Mucosa of rectum (tissue), 2 donors: ENCODE data around the gene PLCXD3.
A peak's percentile ranks its signal among the peaks of the same experiment; 100 is the strongest.

Source experiments
- H3K27ac ChIP-seq, 2 donors: one replicate each; pipeline ENCODE4 v1.7.0; 2013; ENCODE audit warnings: inconsistent platforms in 2 of 2, low read depth in 2 of 2, low read length in 2 of 2
- H3K27me3 ChIP-seq, 2 donors: one replicate each; pipeline ENCODE4 v1.7.0; 2013; ENCODE audit warnings: low read length in 2 of 2; ENCODE audit not compliant: control insufficient read depth in 2 of 2, insufficient read depth in 2 of 2
- H3K36me3 ChIP-seq, 2 donors: one replicate each; pipeline ENCODE4 v1.7.0; 2013; ENCODE audit warnings: low read length in 2 of 2; ENCODE audit not compliant: control insufficient read depth in 2 of 2, insufficient read depth in 2 of 2
- H3K4me1 ChIP-seq, 2 donors: one replicate each; pipeline ENCODE4 v1.7.0; 2013; ENCODE audit warnings: low read length in 2 of 2, mild to moderate bottlenecking in 1 of 2; ENCODE audit not compliant: control insufficient read depth in 2 of 2, insufficient read depth in 2 of 2
- H3K4me3 ChIP-seq, 2 donors: one replicate each; pipeline ENCODE4 v1.7.0; 2013; ENCODE audit warnings: low read length in 2 of 2
- H3K9ac ChIP-seq, 2 donors: one replicate each; pipeline ENCODE4 v1.7.0; 2013; ENCODE audit warnings: low read length in 2 of 2, low read depth in 1 of 2, mild to moderate bottlenecking in 1 of 2
- H3K9me3 ChIP-seq, 2 donors: one replicate each; pipeline ENCODE4 v1.7.0; 2013; ENCODE audit warnings: low read length in 2 of 2; ENCODE audit not compliant: control insufficient read depth in 2 of 2
- donor health status: healthy.
- donor health status: Normal muscosa, but diverticular disease.

PLCXD3 gene

DNA sequence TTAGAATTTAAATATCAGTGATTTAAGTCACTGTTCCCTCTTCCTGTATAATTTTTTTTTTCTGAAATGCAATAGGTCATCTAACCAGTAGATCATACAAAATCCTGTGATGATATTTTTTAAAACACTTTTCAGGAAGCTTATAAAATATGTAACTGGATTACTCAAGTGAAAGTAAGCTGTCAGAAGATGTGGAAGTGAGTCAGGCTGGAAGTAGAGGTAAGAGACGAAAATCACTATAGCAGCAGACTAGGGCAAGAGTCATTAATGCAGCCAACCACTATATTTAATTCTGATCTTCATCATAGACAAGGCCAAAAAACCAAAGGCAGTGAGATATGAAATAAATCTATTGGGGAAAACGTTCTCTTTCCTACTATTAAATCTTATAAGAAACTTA, 231.4 kb downstream of the PLCXD3 start:
- Histone ChIP-seq H3K9ac (no peak overlapping the region), H3K4me3 (no peak overlapping the region), H3K4me1 (no peaks in the 10 kb centered on the region), H3K36me3 (no peaks in the 10 kb centered on the region), H3K27me3 (no peaks in the 10 kb centered on the region), H3K27ac (no peak overlapping the region), H3K9me3 (no peaks in the 10 kb centered on the region)

DNA sequence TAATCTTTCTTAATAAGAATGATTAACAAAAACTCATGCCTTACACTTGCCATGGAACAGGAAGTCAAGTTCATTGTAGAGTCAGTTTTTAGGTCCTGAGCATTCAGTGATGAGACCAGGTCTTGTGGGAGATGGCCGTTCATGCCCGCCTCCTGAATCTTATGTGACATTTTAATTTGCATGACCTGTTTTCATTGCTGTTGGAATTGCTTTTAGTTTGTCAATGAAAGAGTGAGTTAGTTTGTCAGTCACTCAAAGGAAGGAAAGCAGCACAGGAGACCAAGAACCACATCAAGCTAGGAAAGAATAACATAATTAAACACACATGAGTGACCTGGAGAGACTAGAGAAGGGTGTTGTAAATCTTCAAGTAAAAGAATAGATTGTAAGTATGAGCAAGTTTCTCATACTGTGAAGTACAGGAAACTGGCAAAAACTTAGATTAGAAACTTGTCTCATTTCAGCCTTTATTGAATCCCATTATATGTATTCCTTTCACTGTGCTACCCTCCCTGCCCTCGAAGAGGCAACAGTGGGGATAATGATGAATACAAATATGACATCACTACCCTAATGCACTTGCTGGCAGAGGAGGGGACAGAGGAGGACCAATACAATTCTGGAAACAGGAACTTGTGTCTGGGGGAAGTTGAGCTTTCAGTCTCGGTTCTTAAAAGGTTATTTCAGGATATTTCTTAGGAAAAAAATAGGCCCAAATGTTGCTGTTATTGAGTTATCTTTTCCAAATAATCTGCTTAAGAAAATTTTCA, 232.7 kb downstream of the PLCXD3 start:
- Histone ChIP-seq H3K27me3 (no peaks in the 10 kb centered on the region), H3K36me3 (no peaks in the 10 kb centered on the region), H3K4me1 (no peaks in the 10 kb centered on the region), H3K4me3 (no peak overlapping the region), H3K27ac (no peak overlapping the region), H3K9ac (no peak overlapping the region), H3K9me3 (no peaks in the 10 kb centered on the region)

DNA sequence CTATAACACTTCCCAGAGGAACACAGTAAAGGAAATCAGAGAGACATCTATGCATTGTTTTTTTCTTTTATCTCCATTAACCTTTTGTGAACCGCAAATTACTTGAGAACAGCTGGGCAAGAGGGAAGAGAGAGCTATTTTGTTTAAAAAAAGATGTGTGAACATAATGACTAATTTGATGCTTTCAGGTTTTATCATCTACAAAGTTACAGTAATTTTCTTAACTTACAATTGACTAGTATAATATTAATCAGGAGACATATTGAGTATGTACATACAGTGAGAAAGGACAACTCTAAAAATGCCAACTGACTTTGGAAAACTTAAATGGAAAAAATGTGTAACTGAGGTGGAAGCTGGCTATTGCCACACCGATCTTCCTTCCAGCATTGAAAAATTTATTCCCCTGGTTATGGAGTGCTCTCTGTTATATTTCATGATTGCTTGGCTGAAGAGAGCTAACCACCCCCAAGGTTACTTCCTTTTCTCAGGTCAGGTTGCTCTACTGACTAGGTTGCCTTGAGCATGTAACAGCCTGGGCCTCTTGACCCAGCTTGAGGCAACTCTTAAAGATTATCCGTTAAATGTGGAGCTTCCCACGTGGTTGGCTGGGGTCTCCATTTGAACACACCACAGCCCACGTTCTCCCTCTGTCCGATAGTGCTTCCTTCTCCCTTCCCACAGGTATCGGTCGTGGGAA, 234.4 kb downstream of the PLCXD3 start:
- Histone ChIP-seq H3K9me3 (no peaks in the 10 kb centered on the region), H3K27ac (no peak overlapping the region), H3K9ac (no peak overlapping the region), H3K4me1 (no peaks in the 10 kb centered on the region), H3K36me3 (no peaks in the 10 kb centered on the region), H3K27me3 (no peaks in the 10 kb centered on the region), H3K4me3 (no peak overlapping the region)

DNA sequence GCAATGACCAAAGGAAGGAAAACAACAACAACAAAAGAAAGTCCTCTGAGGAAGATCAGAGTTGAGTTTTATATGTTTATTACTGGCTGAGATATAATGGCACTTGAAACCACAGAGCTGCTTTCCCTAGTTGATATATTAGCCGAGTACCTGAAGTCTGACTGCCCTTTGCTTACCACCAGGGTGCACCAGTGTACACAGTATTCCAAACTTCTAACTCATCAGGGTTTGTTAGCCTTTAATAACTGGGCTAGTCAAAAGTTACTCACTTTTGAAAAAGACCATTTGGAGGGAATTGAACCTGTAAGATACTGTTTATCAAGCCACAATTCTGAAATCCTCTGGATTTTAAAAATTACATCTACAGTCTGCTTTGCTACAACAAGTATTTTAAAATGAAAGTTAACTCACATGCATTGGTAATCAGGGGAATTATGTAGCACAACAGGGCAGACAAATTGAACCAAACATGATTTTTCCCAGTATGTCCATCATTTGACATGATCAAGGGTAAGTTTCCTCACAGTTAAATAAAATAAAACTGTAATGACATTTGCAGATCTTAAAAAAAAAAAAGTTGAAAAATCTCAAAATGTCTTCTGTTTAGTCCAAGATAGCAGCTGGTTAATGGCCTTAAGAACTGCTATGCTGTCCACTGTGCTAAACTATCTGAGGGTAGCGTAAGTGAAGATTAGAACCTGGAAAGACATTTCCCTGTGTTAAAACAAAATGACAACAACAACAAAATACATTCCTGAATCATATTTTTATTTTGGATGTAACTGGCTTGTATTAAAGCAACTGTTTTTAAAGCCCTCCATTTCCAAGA, 239.8 kb downstream of the PLCXD3 start:
- Histone ChIP-seq H3K4me1 (no peaks in the 10 kb centered on the region), H3K27me3 (no peaks in the 10 kb centered on the region), H3K9me3 (no peaks in the 10 kb centered on the region), H3K4me3 (peak overlapping the region in 1 of 2 donors; percentile 4), H3K9ac (no peak overlapping the region), H3K36me3 (no peaks in the 10 kb centered on the region), H3K27ac (no peak overlapping the region)

DNA sequence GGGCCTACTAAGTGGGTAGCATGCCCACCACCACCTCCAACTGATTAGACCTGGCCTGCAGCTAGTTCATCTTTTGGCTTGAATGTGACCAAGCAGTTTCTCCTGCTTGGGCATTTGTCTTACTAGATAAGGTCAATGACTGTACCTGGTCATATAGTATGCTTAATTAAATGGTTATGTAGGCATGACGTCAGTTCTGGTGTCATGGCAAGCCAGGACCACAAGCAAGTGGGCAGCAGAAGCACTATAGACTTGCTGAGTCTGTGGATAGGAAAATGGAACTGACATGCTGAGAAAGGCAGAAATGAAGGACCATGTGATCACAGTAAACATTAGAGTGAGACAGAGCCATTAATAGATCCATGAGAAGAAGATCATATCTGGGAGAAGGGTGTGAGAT, 241.5 kb downstream of the PLCXD3 start:
- Histone ChIP-seq H3K27me3 (no peaks in the 10 kb centered on the region), H3K4me3 (no peak overlapping the region), H3K27ac (no peak overlapping the region), H3K4me1 (no peaks in the 10 kb centered on the region), H3K9ac (no peak overlapping the region), H3K36me3 (no peaks in the 10 kb centered on the region), H3K9me3 (no peaks in the 10 kb centered on the region)

DNA sequence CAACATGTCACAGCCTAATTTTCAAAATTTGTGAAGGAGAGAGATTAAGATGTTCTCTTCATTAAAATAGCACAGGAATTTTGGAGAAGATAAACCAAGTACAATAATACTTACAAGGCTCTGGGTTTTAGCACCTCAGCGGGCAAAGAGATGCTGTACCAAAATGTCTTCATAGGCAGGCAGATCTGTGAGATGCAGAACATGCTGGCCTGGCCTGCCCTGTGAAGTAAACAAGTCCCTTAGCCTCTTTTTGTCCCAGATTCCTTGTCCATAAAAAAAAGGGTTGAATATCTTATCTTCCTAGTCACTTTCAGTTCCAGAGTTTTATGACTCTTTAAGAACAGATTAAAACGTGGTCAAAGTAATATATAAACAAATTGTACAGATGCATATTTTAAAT, 244.0 kb downstream of the PLCXD3 start:
- H3K4me1 ChIP-seq = no peaks in the 10 kb centered on the region
- no peaks in the 10 kb centered on the region for H3K27me3 ChIP-seq
- no peaks in the 10 kb centered on the region for H3K36me3 ChIP-seq
- no peak overlapping the region for H3K4me3 ChIP-seq
- H3K27ac ChIP-seq = no peak overlapping the region
- H3K9me3 ChIP-seq = no peaks in the 10 kb centered on the region
- no peak overlapping the region for H3K9ac ChIP-seq

DNA sequence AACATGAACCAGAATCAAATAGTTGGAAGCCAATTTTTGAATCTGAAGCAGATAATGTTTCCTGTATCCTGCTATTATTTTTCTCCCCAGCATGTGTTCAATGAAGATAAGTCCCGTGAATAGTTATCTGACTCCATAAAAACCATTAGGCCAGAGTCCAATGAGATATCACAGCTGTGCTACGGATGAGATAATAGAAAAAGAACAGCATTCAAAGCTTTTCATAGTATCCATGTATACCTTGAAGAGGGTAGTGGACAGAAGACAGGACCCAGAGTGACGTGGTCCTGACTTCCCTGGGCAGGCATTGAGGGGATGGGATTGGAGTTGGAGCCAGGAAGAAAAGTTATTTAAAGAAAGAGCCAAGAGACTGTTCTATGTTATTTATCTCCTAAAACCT, 246.4 kb downstream of the PLCXD3 start:
- H3K27ac ChIP-seq = no peak overlapping the region

DNA sequence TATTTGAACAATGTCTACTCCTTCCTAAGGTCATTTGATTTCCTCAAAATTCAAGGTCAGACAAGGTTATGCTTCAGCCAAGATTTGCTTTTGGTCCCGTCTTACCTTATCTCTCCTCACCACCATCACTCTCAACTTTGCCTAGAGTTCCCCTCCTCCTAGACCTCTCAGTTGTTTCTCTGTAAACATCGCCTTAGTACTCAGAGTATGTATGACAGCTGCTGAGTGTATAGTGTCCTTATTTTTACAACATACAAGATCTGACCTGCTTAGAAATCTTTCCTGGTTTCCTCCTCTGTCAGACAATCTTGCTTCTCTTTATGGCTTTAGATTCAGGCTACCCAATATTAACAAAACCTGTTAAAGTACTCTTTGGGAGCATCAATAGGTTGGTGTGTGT, 247.1 kb downstream of the PLCXD3 start:
- Histone ChIP-seq H3K36me3 (no peaks in the 10 kb centered on the region), H3K9ac (no peak overlapping the region), H3K4me1 (no peaks in the 10 kb centered on the region), H3K27ac (no peak overlapping the region), H3K4me3 (no peak overlapping the region), H3K9me3 (no peaks in the 10 kb centered on the region), H3K27me3 (no peaks in the 10 kb centered on the region)

More for the DNA sequence above, 246.4 kb downstream of the PLCXD3 start:
- Histone ChIP-seq H3K36me3 (no peaks in the 10 kb centered on the region), H3K4me1 (no peaks in the 10 kb centered on the region), H3K9ac (no peak overlapping the region), H3K4me3 (no peak overlapping the region), H3K27me3 (no peaks in the 10 kb centered on the region), H3K9me3 (no peaks in the 10 kb centered on the region)
